ENCODE results near the gene SNX24. TPM values are rescaled to one million over a fixed set of nuclear protein-coding genes. Genes with fewer than 3 reads are reported as not detected.

The SNX24 gene
- total RNA-seq, 1 experiment from 2014 or later, result 10.8 TPM

GRCh38 chr5:122901346-122901745, 55.9 kb downstream of the SNX24 start (continued):
- TF ChIP-seq RAD21 (IDR thresholded peaks at IDR 0.05; ENCODE audit: low read depth) (no peak), ZFX (IDR thresholded peaks at IDR 0.05) (no peak), SP1 (IDR thresholded peaks at IDR 0.05; ENCODE audit: low read depth) (no peak), JUND (IDR thresholded peaks at IDR 0.05) (no peak), ATF3 (IDR thresholded peaks at IDR 0.05) (no peak), CEBPB (IDR thresholded peaks at IDR 0.05; ENCODE audit: low read depth) (no peak), POLR2AphosphoS5 (IDR thresholded peaks at IDR 0.05; ENCODE audit: low read depth, low read length) (no peak), TCF7L2 (IDR thresholded peaks at IDR 0.05; ENCODE audit: borderline replicate concordance, extremely low read depth, insufficient read depth, insufficient read length) (no peak)

- Histone ChIP-seq H3K9ac (ENCODE audit: low read length) (no peak overlapping the region), H3K9me2 (ENCODE audit: insufficient read depth) (no peaks in the 10 kb centered on the region), H3K79me2 (ENCODE audit: insufficient read depth, low read length) (no peaks in the 10 kb centered on the region), H4K20me1 (ENCODE audit: insufficient read depth) (no peaks in the 10 kb centered on the region), H3K4me1 (ENCODE audit: control insufficient read depth in 1 of 2, insufficient read depth in 2 of 2, low read length in 2 of 2) (peaks cover 0 to 8% of the 10 kb centered on the region in 2 experiments; a peak in 2 of 4 replicates), H3K4me3 (replicated peaks in 1 of 2; ENCODE audit: low read depth in 1 of 2, low read length in 2 of 2) (no peak overlapping the region), H3K27me3 (ENCODE audit: insufficient read depth, low read length) (no peaks in the 10 kb centered on the region), H3K4me2 (ENCODE audit: low read length) (no peak overlapping the region), H3K9me3 (ENCODE audit: control insufficient read depth in 1 of 2, insufficient read depth in 1 of 2, low read depth in 1 of 2, low read length in 2 of 2) (no peaks in the 10 kb centered on the region), H2AFZ (ENCODE audit: low read depth, low read length, poor library complexity, severe bottlenecking) (no peak overlapping the region), H3K27ac (ENCODE audit: low read depth, low read length) (no peak overlapping the region), H3K36me3 (ENCODE audit: control insufficient read depth in 1 of 2, insufficient read depth in 2 of 2, low read length in 2 of 2) (no peaks in the 10 kb centered on the region)
- CTCF ChIA-PET, result no interaction called here
- ATAC-seq (no peak), DNase-seq (ENCODE audit: low read depth, low spot score) (no peak)
- no TSS peak for BruUV-seq (replicated peaks)
- intact Hi-C loops (cut with micrococcal nuclease), result no loop called here
- RAD21 ChIA-PET (ENCODE audit: low non-redundant PET in 1 of 2, low total read pairs in 2 of 2, uncharacterized antibody in 2 of 2, unreplicated experiment in 2 of 2), result no interaction called here
- TF ChIP-seq FOSL1 (IDR thresholded peaks at IDR 0.05; ENCODE audit: low read depth), result no peak
- no peak for TF ChIP-seq EZH2phosphoT487 (IDR thresholded peaks at IDR 0.05; ENCODE audit: borderline replicate concordance)
- TF ChIP-seq ELF1 (IDR thresholded peaks at IDR 0.05; ENCODE audit: borderline replicate concordance, low read depth), result no peak
- TF ChIP-seq YY1 (IDR thresholded peaks at IDR 0.05; ENCODE audit: extremely low read depth, insufficient replicate concordance, low read depth, low read length), result no peak
- no peak for TF ChIP-seq RAD21 (IDR thresholded peaks at IDR 0.05; ENCODE audit: low read depth)
- TF ChIP-seq EZH2 (IDR thresholded peaks at IDR 0.05), result no peak
- TF ChIP-seq CEBPB (IDR thresholded peaks at IDR 0.05; ENCODE audit: low read depth), result no peak
- TF ChIP-seq, protein P1, sequence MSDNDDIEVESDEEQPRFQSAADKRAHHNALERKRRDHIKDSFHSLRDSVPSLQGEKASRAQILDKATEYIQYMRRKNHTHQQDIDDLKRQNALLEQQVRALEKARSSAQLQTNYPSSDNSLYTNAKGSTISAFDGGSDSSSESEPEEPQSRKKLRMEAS (IDR thresholded peaks at IDR 0.05), result no peak
- no peak for TF ChIP-seq CBX3 (IDR thresholded peaks at IDR 0.05; ENCODE audit: low read depth)
- TF ChIP-seq, protein P2, sequence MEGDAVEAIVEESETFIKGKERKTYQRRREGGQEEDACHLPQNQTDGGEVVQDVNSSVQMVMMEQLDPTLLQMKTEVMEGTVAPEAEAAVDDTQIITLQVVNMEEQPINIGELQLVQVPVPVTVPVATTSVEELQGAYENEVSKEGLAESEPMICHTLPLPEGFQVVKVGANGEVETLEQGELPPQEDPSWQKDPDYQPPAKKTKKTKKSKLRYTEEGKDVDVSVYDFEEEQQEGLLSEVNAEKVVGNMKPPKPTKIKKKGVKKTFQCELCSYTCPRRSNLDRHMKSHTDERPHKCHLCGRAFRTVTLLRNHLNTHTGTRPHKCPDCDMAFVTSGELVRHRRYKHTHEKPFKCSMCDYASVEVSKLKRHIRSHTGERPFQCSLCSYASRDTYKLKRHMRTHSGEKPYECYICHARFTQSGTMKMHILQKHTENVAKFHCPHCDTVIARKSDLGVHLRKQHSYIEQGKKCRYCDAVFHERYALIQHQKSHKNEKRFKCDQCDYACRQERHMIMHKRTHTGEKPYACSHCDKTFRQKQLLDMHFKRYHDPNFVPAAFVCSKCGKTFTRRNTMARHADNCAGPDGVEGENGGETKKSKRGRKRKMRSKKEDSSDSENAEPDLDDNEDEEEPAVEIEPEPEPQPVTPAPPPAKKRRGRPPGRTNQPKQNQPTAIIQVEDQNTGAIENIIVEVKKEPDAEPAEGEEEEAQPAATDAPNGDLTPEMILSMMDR (IDR thresholded peaks at IDR 0.05 in 2 of 3, conservative IDR thresholded peaks at IDR 0.05 in 1 of 3; ENCODE audit: borderline replicate concordance in 1 of 3, insufficient read depth in 1 of 3, low read depth in 2 of 3, low read length in 2 of 3), result no peak
- no peak for TF ChIP-seq EGR1 (IDR thresholded peaks at IDR 0.05; ENCODE audit: low read depth)
- TF ChIP-seq SIN3A (IDR thresholded peaks at IDR 0.05; ENCODE audit: low read depth), result no peak
- POLR2A ChIA-PET, result no interaction called here
Measured at GRCh38 chr5:122902263-122902662, 56.9 kb downstream of the SNX24 start.
